ENCODE results near the gene HMG20B.

- TF ChIP-seq POLR2A (IDR thresholded peaks at IDR 0.05; ENCODE audit: low read depth, low read length): no peak
- TF ChIP-seq TAF1 (IDR thresholded peaks at IDR 0.05; ENCODE audit: borderline replicate concordance, low read depth, low read length): no peak
- TF ChIP-seq POLR2AphosphoS5 (IDR thresholded peaks at IDR 0.05; ENCODE audit: low read depth, low read length): no peak
Measured at GRCh38 chr19:3572855-3573161, at the start of gene HMG20B.
